Hepatocyte (in vitro differentiated cells): ENCODE measurements around the gene GTSE1.

Experiments
- CTCF ChIP-seq: fragments of 200-600 bp; sonication (generic); IDR thresholded peaks from 2 replicates; pipeline ENCODE4 v1.5.1; 2016; ENCODE audit warnings: antibody characterized with exemption, mild to moderate bottlenecking; ENCODE audit not compliant: poor library complexity
- EZH2 ChIP-seq: fragments of 200-600 bp; sonication (generic); IDR thresholded peaks from 2 replicates; pipeline ENCODE4 v1.6.1; 2016; ENCODE audit warnings: antibody characterized with exemption, mild to moderate bottlenecking, borderline replicate concordance
- EZH2phosphoT487 ChIP-seq: fragments of 200-600 bp; sonication (generic); IDR thresholded peaks from one replicate; pipeline ENCODE4 v1.6.1; 2018; ENCODE audit warnings: antibody characterized with exemption, mild to moderate bottlenecking, low read depth, moderate library complexity; ENCODE audit not compliant: unreplicated experiment, severe bottlenecking

GRCh38 chr22:46276563-46276962, 20.1 kb upstream of the GTSE1 start:
- TF ChIP-seq CTCF: no peak
- no peak for TF ChIP-seq EZH2
- no peak for TF ChIP-seq EZH2phosphoT487
